Neuronal stem cell (in vitro differentiated cells): Measurements from ENCODE around the gene METTL8.

ENCODE experiments used
- DNase-seq: peaks from one replicate; pipeline ENCODE4 v3.0.0-alpha.2; 2013; ENCODE audit warnings: low spot score
- H2AFZ ChIP-seq: one replicate; pipeline ENCODE4 v1.6.1; 2013; ENCODE audit warnings: mild to moderate bottlenecking, low read length, inconsistent platforms
- H2AK5ac ChIP-seq: 2 replicates; pipeline ENCODE4 v1.6.1; 2013; ENCODE audit warnings: low read depth, mild to moderate bottlenecking, inconsistent platforms, low read length, moderate library complexity, mixed read lengths
- H2BK120ac ChIP-seq: 2 replicates; pipeline ENCODE4 v1.6.1; 2013; ENCODE audit warnings: low read depth, mild to moderate bottlenecking, inconsistent platforms, low read length, moderate library complexity, mixed read lengths
- H2BK12ac ChIP-seq: one replicate; pipeline ENCODE4 v1.6.1; 2013; ENCODE audit warnings: low read length, inconsistent platforms
- H2BK15ac ChIP-seq: 2 replicates; pipeline ENCODE4 v1.6.1; 2013; ENCODE audit warnings: mild to moderate bottlenecking, low read length, inconsistent platforms, mixed read lengths
- H2BK5ac ChIP-seq: one replicate; pipeline ENCODE4 v1.6.1; 2013; ENCODE audit warnings: inconsistent platforms, mild to moderate bottlenecking, low read length, moderate library complexity
- H3K14ac ChIP-seq: one replicate; pipeline ENCODE4 v1.6.1; 2013; ENCODE audit warnings: low read length, inconsistent platforms
- H3K18ac ChIP-seq: 2 replicates; pipeline ENCODE4 v1.6.1; 2013; ENCODE audit warnings: low read length, inconsistent platforms
- H3K23ac ChIP-seq: 2 replicates; pipeline ENCODE4 v1.6.1; 2013; ENCODE audit warnings: low read depth, mild to moderate bottlenecking, mixed read lengths, low read length, inconsistent platforms; ENCODE audit not compliant: poor library complexity
- H3K27ac ChIP-seq: replicated peaks from 3 replicates; pipeline ENCODE4 v1.5.1; 2013; ENCODE audit warnings: low read length, inconsistent platforms
- H3K27me3 ChIP-seq, 3 experiments: 2 replicates each; pipeline ENCODE4 v1.6.1; 2013; ENCODE audit warnings: low read length in 3 of 3, mild to moderate bottlenecking in 2 of 3, inconsistent platforms in 1 of 3, low read depth in 1 of 3, mixed read lengths in 1 of 3, moderate library complexity in 1 of 3; ENCODE audit not compliant: control insufficient read depth in 3 of 3, insufficient read depth in 3 of 3
- H3K36me3 ChIP-seq, 2 donors: replicated peaks in 1 of 2; 2 replicates each; pipeline ENCODE4 v1.6.1; 2013; ENCODE audit warnings: low read length in 2 of 2; ENCODE audit not compliant: control insufficient read depth in 2 of 2, insufficient read depth in 2 of 2
- H3K4ac ChIP-seq: 2 replicates; pipeline ENCODE4 v1.6.1; 2013; ENCODE audit warnings: inconsistent platforms, mild to moderate bottlenecking, low read length, moderate library complexity
- H3K4me1 ChIP-seq, 2 donors: 1 replicate in 1 of 2; 2 replicates in 1 of 2; pipeline ENCODE4 v1.6.1; 2013; ENCODE audit warnings: low read length in 2 of 2, low read depth in 1 of 2; ENCODE audit not compliant: control insufficient read depth in 2 of 2, insufficient read depth in 1 of 2
- H3K4me2 ChIP-seq: one replicate; pipeline ENCODE4 v1.6.1; 2013; ENCODE audit warnings: mild to moderate bottlenecking, low read length, inconsistent platforms; ENCODE audit not compliant: insufficient read depth, poor library complexity, severe bottlenecking
- H3K4me3 ChIP-seq, 2 donors: 2 replicates each; pipeline ENCODE4 v1.5.1; 2013; ENCODE audit warnings: low read length in 2 of 2, mild to moderate bottlenecking in 2 of 2, inconsistent platforms in 1 of 2, moderate library complexity in 1 of 2
- H3K79me1 ChIP-seq: one replicate; pipeline ENCODE4 v1.6.1; 2013; ENCODE audit warnings: low read depth, mild to moderate bottlenecking, inconsistent platforms, low read length, moderate library complexity
- H3K9ac ChIP-seq: one replicate; pipeline ENCODE4 v1.6.1; 2013; ENCODE audit warnings: mild to moderate bottlenecking, low read depth, low read length, inconsistent platforms; ENCODE audit not compliant: poor library complexity
- H3K9me3 ChIP-seq, 2 donors: replicated peaks in 1 of 2; 2 replicates each; pipeline versions ENCODE3 to v1.6.1; 2013; ENCODE audit warnings: low read length in 2 of 2, mild to moderate bottlenecking in 2 of 2, inconsistent platforms in 1 of 2, low read depth in 1 of 2, mixed read lengths in 1 of 2, moderate library complexity in 1 of 2; ENCODE audit not compliant: control insufficient read depth in 2 of 2, insufficient read depth in 1 of 2
- H4K8ac ChIP-seq: one replicate; pipeline ENCODE4 v1.6.1; 2013; ENCODE audit warnings: low read depth, mild to moderate bottlenecking, inconsistent platforms, low read length, moderate library complexity
- H4K91ac ChIP-seq: one replicate; pipeline ENCODE4 v1.6.1; 2013; ENCODE audit warnings: low read length, low read depth, mild to moderate bottlenecking, inconsistent platforms; ENCODE audit not compliant: poor library complexity
- WGBS, 2 donors: extraction: QIAGEN DNeasy Blood & Tissue Kit; methylation state at CpG; one replicate each; pipeline ENCODE4 v1.1.7; 2013; ENCODE audit warnings: missing lambda C conversion rate in 2 of 2, mixed read lengths in 1 of 2; ENCODE audit not compliant: insufficient read length in 2 of 2, insufficient replicate concordance in 1 of 2; ENCODE audit errors: extremely low coverage in 2 of 2; 5-methylcytosine and 5-hydroxymethylcytosine counted together

The METTL8 gene

GRCh38 chr2:171345971-171346722 is 87.6 kb downstream of the METTL8 start:
- Histone ChIP-seq H2BK12ac (no peak overlapping the region), H2BK15ac (no peak overlapping the region), H3K4me2 (no peak overlapping the region), H2AK5ac (no peak overlapping the region), H4K8ac (no peak overlapping the region), H3K18ac (no peak overlapping the region), H3K23ac (no peak overlapping the region), H3K79me1 (no peaks in the 10 kb centered on the region), H2BK5ac (no peak overlapping the region), H3K14ac (no peak overlapping the region), H3K36me3 (no peaks in the 10 kb centered on the region), H3K4ac (no peak overlapping the region), H3K9me3 (no peaks in the 10 kb centered on the region), H2AFZ (no peak overlapping the region), H3K27me3 (no peaks in the 10 kb centered on the region), H3K4me1 (peaks cover 0 to 9% of the 10 kb centered on the region in 2 donors), H3K4me3 (no peak overlapping the region), H3K27ac (no peak overlapping the region), H2BK120ac (no peak overlapping the region), H3K9ac (no peak overlapping the region), H4K91ac (no peak overlapping the region)
- no CpG with 5 or more reads among the region's 3 CpGs for WGBS, 2 donors
- DNase-seq: no peak

DNA sequence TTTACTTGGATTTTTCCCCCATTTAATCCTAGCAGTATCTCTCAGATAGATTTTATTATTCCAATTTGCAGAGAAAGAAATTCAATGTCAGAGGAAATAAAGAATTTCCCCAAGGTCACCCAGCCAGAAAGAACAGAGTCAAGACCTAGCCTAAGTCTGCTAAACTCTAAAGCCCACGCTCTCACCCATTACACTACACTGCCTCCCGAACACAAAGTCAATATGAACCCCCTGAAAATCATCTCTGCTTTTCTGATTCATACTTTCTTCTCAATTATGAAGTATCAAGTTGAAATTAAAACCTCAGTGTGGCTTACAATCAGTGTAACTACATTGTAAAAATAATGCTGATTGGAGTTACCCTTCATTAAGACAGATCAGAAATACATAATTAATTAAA is 89.6 kb downstream of the METTL8 start:
- no peak for DNase-seq
- Histone ChIP-seq H3K18ac (no peak overlapping the region), H3K27me3 (no peaks in the 10 kb centered on the region), H3K27ac (no peak overlapping the region), H2AK5ac (no peak overlapping the region), H3K4ac (no peak overlapping the region), H3K4me1 (peaks cover 0 to 9% of the 10 kb centered on the region in 2 donors), H3K9ac (no peak overlapping the region), H3K36me3 (no peaks in the 10 kb centered on the region), H4K8ac (no peak overlapping the region), H2BK12ac (no peak overlapping the region), H3K14ac (no peak overlapping the region), H2BK5ac (no peak overlapping the region), H3K23ac (no peak overlapping the region), H4K91ac (no peak overlapping the region), H3K4me2 (no peak overlapping the region), H3K79me1 (no peaks in the 10 kb centered on the region), H3K9me3 (no peaks in the 10 kb centered on the region), H2BK15ac (no peak overlapping the region), H2BK120ac (no peak overlapping the region), H3K4me3 (no peak overlapping the region), H2AFZ (no peak overlapping the region)
- no CpG with 5 or more reads among the region's 2 CpGs for WGBS, 2 donors

DNA sequence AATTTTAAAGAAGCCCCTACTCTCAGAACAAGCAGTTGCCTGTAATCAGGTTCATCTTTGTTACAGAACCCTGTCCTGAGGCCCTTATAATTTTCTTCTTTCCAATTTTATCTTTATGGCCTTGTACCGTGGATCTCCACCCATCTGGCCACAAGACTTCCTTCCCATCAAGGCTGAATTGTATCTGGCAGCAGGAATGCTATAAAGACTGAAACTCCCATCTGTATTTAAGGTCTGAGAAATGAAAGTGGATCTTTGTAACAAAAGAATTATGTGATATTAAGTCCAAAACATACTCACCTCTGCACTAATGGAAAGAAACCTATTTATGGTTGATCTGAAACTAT is 91.8 kb downstream of the METTL8 start:
- no peaks in the 10 kb centered on the region for H3K27me3 ChIP-seq
- no peaks in the 10 kb centered on the region for H3K36me3 ChIP-seq
- H3K23ac ChIP-seq: no peak overlapping the region
- no peak overlapping the region for H2AK5ac ChIP-seq
- H2BK15ac ChIP-seq: no peak overlapping the region
- no peak overlapping the region for H3K27ac ChIP-seq
- no peak overlapping the region for H2BK5ac ChIP-seq
- no peak overlapping the region for H3K9ac ChIP-seq
- no peak overlapping the region for H4K8ac ChIP-seq
- H3K14ac ChIP-seq: no peak overlapping the region
- H4K91ac ChIP-seq: no peak overlapping the region
- H3K4me1 ChIP-seq: no peaks in the 10 kb centered on the region
- no peaks in the 10 kb centered on the region for H3K79me1 ChIP-seq
- no CpG with 5 or more reads among the region's 1 CpG for WGBS, 2 donors
- H2BK120ac ChIP-seq: no peak overlapping the region
- DNase-seq: no peak
- H3K18ac ChIP-seq: no peak overlapping the region
- no peak overlapping the region for H2AFZ ChIP-seq
- H3K4me2 ChIP-seq: no peak overlapping the region
- no peak overlapping the region for H2BK12ac ChIP-seq
- H3K9me3 ChIP-seq: no peaks in the 10 kb centered on the region
- no peak overlapping the region for H3K4me3 ChIP-seq
- no peak overlapping the region for H3K4ac ChIP-seq

DNA sequence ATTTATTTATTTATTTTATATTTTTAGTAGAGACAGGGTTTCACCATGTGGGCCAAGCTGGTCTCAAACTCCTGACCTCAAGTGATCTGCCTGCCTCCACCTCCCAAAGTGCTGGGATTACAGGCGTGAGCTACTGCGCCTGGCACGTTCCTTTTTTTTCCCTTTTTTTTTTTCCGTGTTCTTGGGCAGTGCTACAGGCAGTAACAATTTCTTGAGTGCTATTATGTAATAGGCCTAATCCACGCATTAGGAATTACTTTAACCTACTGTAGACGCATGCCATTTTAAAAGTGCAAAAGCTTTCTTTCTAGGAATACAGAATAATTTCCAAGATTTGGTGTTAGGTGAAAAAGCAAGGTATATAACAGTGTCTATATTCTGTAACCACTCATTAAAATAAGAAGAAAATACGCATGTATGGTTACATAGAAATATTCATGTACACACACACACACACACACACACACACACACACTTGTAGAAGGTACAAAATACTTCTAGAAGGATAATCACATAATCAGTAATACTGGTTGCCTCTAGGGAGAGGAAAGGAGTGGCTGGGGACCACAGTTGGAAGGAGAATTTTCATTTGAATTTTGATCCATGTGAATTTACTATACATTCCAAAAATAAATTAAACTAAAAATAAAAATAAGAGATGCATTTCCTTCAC is 92.3 kb downstream of the METTL8 start:
- no peak overlapping the region for H3K9ac ChIP-seq
- no peak for DNase-seq
- H2BK15ac ChIP-seq: no peak overlapping the region
- H2AFZ ChIP-seq: no peak overlapping the region
- no peak overlapping the region for H3K18ac ChIP-seq
- H3K27me3 ChIP-seq: no peaks in the 10 kb centered on the region
- no CpG with 5 or more reads among the region's 7 CpGs for WGBS, 2 donors
- H3K9me3 ChIP-seq: no peaks in the 10 kb centered on the region
- no peaks in the 10 kb centered on the region for H3K4me1 ChIP-seq
- no peak overlapping the region for H4K8ac ChIP-seq
- H3K4me3 ChIP-seq: no peak overlapping the region
- H2BK120ac ChIP-seq: no peak overlapping the region
- H3K27ac ChIP-seq: no peak overlapping the region
- no peak overlapping the region for H2AK5ac ChIP-seq
- H2BK12ac ChIP-seq: no peak overlapping the region
- H3K4me2 ChIP-seq: no peak overlapping the region
- H3K4ac ChIP-seq: no peak overlapping the region
- no peak overlapping the region for H4K91ac ChIP-seq
- H3K14ac ChIP-seq: no peak overlapping the region
- H3K36me3 ChIP-seq: no peaks in the 10 kb centered on the region
- no peaks in the 10 kb centered on the region for H3K79me1 ChIP-seq
- H3K23ac ChIP-seq: no peak overlapping the region
- H2BK5ac ChIP-seq: no peak overlapping the region
